ENCODE results near the gene ITSN2. TPM values are rescaled to one million over a fixed set of nuclear protein-coding genes. Genes with fewer than 3 reads are reported as not detected.

ITSN2 gene
- polyA plus RNA-seq, 1 experiment = 27.3 TPM

DNA sequence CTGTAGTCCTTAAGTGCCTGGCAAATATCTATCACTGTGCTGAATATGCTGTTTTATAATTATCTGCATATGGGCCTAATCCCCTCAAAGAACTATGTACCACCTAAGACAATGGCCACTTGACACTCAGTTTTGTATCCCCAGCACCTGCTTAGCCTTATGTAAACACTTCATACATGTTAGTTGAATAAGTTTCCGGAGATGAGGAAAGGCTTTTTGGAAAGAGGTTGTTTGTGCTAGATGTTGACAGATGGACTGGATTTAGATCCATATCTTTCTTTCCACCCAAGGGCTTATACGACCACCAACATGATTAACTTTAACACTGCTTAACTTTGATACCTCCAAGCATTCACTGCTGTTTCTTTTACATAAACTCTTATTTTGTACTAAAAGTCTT, 122.2 kb downstream of the ITSN2 start:
- H3K27ac ChIP-seq (ENCODE audit: low read depth, low read length) = no peak overlapping the region
- ChIA-PET CTCF (no interaction called here), POLR2A (no interaction called here)
- no peaks in the 10 kb centered on the region for H3K9me3 ChIP-seq (ENCODE audit: control insufficient read depth, insufficient read depth, low read length)
- TF ChIP-seq, protein P1, sequence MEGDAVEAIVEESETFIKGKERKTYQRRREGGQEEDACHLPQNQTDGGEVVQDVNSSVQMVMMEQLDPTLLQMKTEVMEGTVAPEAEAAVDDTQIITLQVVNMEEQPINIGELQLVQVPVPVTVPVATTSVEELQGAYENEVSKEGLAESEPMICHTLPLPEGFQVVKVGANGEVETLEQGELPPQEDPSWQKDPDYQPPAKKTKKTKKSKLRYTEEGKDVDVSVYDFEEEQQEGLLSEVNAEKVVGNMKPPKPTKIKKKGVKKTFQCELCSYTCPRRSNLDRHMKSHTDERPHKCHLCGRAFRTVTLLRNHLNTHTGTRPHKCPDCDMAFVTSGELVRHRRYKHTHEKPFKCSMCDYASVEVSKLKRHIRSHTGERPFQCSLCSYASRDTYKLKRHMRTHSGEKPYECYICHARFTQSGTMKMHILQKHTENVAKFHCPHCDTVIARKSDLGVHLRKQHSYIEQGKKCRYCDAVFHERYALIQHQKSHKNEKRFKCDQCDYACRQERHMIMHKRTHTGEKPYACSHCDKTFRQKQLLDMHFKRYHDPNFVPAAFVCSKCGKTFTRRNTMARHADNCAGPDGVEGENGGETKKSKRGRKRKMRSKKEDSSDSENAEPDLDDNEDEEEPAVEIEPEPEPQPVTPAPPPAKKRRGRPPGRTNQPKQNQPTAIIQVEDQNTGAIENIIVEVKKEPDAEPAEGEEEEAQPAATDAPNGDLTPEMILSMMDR (IDR thresholded peaks at IDR 0.05; ENCODE audit: low read depth, low read length) = no peak
- H3K27me3 ChIP-seq (ENCODE audit: control insufficient read depth, insufficient read depth, low read length) = no peaks in the 10 kb centered on the region
- H3K4me3 ChIP-seq (ENCODE audit: low read depth, low read length) = no peak overlapping the region
- DNase-seq (ENCODE audit: low read depth, low spot score) = no peak

DNA sequence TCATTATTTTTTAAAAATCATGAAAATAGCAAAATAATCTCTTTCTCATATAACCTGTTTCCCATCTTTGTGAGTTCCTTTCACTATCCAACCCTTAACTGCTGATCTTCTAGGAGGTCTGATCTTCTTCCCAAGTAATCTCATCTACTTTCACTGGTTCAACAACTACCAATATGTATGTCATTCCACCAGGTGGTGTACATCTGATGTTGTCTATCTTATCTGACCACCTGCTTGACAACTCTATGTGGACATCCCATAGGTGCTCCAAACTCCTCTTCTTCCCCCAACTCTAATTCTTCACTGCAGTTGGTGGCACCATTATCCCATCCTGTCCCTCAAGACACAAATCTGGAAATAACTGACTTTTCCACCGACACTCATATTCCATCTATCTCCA, 123.0 kb downstream of the ITSN2 start:
- CTCF ChIA-PET = no interaction called here
- POLR2A ChIA-PET = no interaction called here
- TF ChIP-seq, protein P1 (IDR thresholded peaks at IDR 0.05; ENCODE audit: low read depth, low read length) = no peak
- Histone ChIP-seq H3K4me3 (ENCODE audit: low read depth, low read length) (no peak overlapping the region), H3K9me3 (ENCODE audit: control insufficient read depth, insufficient read depth, low read length) (no peaks in the 10 kb centered on the region), H3K27me3 (ENCODE audit: control insufficient read depth, insufficient read depth, low read length) (no peaks in the 10 kb centered on the region), H3K27ac (ENCODE audit: low read depth, low read length) (no peak overlapping the region)
- DNase-seq (ENCODE audit: low read depth, low spot score) = no peak

DNA sequence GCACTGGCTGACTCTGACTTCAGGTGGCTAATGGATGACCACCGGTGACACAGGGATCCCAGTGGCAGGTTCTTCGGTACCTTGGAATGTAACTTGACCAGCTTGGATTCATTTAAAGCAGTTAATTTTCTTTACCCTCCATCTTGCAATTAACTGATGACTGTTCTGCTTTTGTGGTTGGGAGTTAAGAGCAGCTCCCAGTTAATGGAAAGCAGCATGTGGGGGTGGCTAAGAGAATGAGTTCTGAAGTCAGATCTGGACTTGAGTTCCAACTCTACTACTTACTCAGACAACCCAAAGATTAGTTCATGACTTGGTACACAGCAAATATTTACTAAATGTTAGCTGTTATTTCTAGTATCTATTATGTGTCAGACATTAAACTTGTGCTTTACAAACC, 127.0 kb downstream of the ITSN2 start:
- TF ChIP-seq, protein P1 (IDR thresholded peaks at IDR 0.05; ENCODE audit: low read depth, low read length) = no peak
- no peak overlapping the region for H3K27ac ChIP-seq (ENCODE audit: low read depth, low read length)
- H3K27me3 ChIP-seq (ENCODE audit: control insufficient read depth, insufficient read depth, low read length) = no peaks in the 10 kb centered on the region
- DNase-seq (ENCODE audit: low read depth, low spot score) = no peak
- POLR2A ChIA-PET = interaction anchor here (0.6 kb wide), 1 partner anchor 10 kb away, joined by 3 read pairs; no protein-coding TSS in a partner anchor
- H3K4me3 ChIP-seq (ENCODE audit: low read depth, low read length) = no peak overlapping the region
- no peaks in the 10 kb centered on the region for H3K9me3 ChIP-seq (ENCODE audit: control insufficient read depth, insufficient read depth, low read length)
- CTCF ChIA-PET = no interaction called here

DNA sequence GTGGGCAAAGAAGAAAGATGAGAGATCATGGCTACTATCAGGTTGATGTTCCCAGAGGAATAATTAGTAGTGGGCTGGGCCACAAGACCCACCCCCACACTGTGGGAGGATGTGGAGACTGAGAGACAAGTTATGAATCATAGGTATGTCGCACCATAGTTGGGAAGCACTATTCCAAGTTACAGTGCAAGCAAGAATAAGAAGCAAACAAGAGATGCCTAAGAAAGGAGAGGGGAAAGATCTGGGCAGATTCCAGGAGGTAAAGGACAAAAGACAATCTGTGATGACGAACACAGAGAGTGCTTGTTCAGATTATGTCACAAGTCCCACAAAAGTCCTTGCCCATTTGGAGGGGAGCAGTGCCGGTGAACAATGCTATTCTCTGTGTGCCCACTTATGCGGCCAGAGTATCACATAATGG, 128.9 kb downstream of the ITSN2 start:
- H3K9me3 ChIP-seq (ENCODE audit: control insufficient read depth, insufficient read depth, low read length) = no peaks in the 10 kb centered on the region
- no peaks in the 10 kb centered on the region for H3K27me3 ChIP-seq (ENCODE audit: control insufficient read depth, insufficient read depth, low read length)
- no peak overlapping the region for H3K4me3 ChIP-seq (ENCODE audit: low read depth, low read length)
- no peak for DNase-seq (ENCODE audit: low read depth, low spot score)
- POLR2A ChIA-PET = no interaction called here
- no peak overlapping the region for H3K27ac ChIP-seq (ENCODE audit: low read depth, low read length)
- CTCF ChIA-PET = no interaction called here
- TF ChIP-seq, protein P1 (IDR thresholded peaks at IDR 0.05; ENCODE audit: low read depth, low read length) = no peak

DNA sequence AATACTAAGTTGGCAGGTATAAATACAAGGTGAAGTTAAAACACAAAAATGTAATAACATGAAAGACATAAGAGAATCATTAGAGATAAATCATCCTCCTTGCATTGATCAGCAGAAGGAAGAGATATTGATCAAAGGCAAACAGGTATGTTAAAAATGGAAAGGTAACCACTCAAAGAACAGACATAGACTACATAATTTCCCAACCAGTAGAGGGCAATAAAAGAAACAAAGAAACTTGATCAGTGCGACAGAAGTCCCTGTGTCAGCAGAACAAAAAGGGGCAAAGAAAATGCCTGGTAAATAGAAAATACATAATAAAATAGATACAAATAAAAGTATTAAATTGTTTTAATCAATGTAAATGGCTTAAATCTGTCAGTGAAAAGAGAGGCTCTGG, 131.9 kb downstream of the ITSN2 start:
- H3K27me3 ChIP-seq (ENCODE audit: control insufficient read depth, insufficient read depth, low read length) = no peaks in the 10 kb centered on the region
- ChIA-PET POLR2A (no interaction called here), CTCF (no interaction called here)
- H3K9me3 ChIP-seq (ENCODE audit: control insufficient read depth, insufficient read depth, low read length) = no peaks in the 10 kb centered on the region
- TF ChIP-seq, protein P1 (IDR thresholded peaks at IDR 0.05; ENCODE audit: low read depth, low read length) = peak; percentile 44
- H3K27ac ChIP-seq (ENCODE audit: low read depth, low read length) = no peak overlapping the region
- DNase-seq (ENCODE audit: low read depth, low spot score) = no peak
- H3K4me3 ChIP-seq (ENCODE audit: low read depth, low read length) = no peak overlapping the region
